MG63 (cell line): ENCODE measurements around the gene PLB1. TPM values are rescaled to one million over a fixed set of nuclear protein-coding genes. Genes with fewer than 3 reads are reported as not detected.

Experiments
- DNase-seq: peaks from one replicate; pipeline ENCODE4 v3.0.0-alpha.2; 2020
- H3K27me3 ChIP-seq: fragments of 250-450 bp; sonication (Bioruptor Pico); 2 replicates; pipeline ENCODE4 v1.5.1; 2020; ENCODE audit warnings: mild to moderate bottlenecking, moderate library complexity
- H3K36me3 ChIP-seq: fragments of 250-450 bp; sonication (Bioruptor Pico); 2 replicates; pipeline ENCODE4 v1.5.1; 2020; ENCODE audit warnings: mild to moderate bottlenecking, moderate library complexity
- H3K4me3 ChIP-seq: fragments of 250-450 bp; sonication (Bioruptor Pico); 2 replicates; pipeline ENCODE4 v1.5.1; 2020; ENCODE audit warnings: mild to moderate bottlenecking, moderate library complexity
- H3K9me3 ChIP-seq: fragments of 250-450 bp; sonication (Bioruptor Pico); 2 replicates; pipeline ENCODE4 v1.5.1; 2020; ENCODE audit warnings: mild to moderate bottlenecking, moderate library complexity
- total RNA-seq: library from RNA; depleted of rRNA; stranded (reverse); fragments of >200 nt; shearing (Covaris generic); gene quantifications from 2 replicates; pipeline ENCODE4 v1.2.3, GENCODE V29; 2014; ENCODE audit warnings: low replicate concordance

PLB1 gene
- total RNA-seq, 1 experiment from 2014 or later: not detected

GRCh38 chr2:28511871-28512606 lies 16.2 kb downstream of the PLB1 start:
- Histone ChIP-seq H3K36me3 (no peaks in the 10 kb centered on the region), H3K27me3 (peaks cover 2% of the 10 kb centered on the region), H3K4me3 (no peak overlapping the region), H3K9me3 (peaks cover 8% of the 10 kb centered on the region; the same call in 1 of the 2 replicates)
- DNase-seq: no peak

- DNase-seq: no peak
- Histone ChIP-seq H3K9me3 (peaks cover 8% of the 10 kb centered on the region; the same call in 1 of the 2 replicates), H3K27me3 (peaks cover 4% of the 10 kb centered on the region), H3K4me3 (no peak overlapping the region), H3K36me3 (no peaks in the 10 kb centered on the region)
Measured at GRCh38 chr2:28512607-28512965, 16.7 kb downstream of the PLB1 start.

- no peak overlapping the region for H3K4me3 ChIP-seq
- H3K36me3 ChIP-seq: no peaks in the 10 kb centered on the region
- DNase-seq: no peak
- peaks cover 4% of the 10 kb centered on the region for H3K27me3 ChIP-seq
- H3K9me3 ChIP-seq: peaks cover 8% of the 10 kb centered on the region; the same call in 1 of the 2 replicates
Measured at GRCh38 chr2:28513097-28513496, 17.2 kb downstream of the PLB1 start.

GRCh38 chr2:28515176-28515751 lies 19.4 kb downstream of the PLB1 start:
- peaks cover 8% of the 10 kb centered on the region; the same call in 1 of the 2 replicates for H3K9me3 ChIP-seq
- no peak overlapping the region for H3K4me3 ChIP-seq
- DNase-seq: no peak
- H3K36me3 ChIP-seq: no peaks in the 10 kb centered on the region
- peaks cover 4% of the 10 kb centered on the region for H3K27me3 ChIP-seq

- Histone ChIP-seq H3K4me3 (no peak overlapping the region), H3K36me3 (no peaks in the 10 kb centered on the region), H3K27me3 (peaks cover 6% of the 10 kb centered on the region), H3K9me3 (peaks cover 5% of the 10 kb centered on the region; the same call in 1 of the 2 replicates)
- no peak for DNase-seq
Measured at GRCh38 chr2:28516430-28516829, 20.6 kb downstream of the PLB1 start.

GRCh38 chr2:28516950-28517349 lies 21.1 kb downstream of the PLB1 start:
- DNase-seq: no peak
- no peaks in the 10 kb centered on the region for H3K36me3 ChIP-seq
- peaks cover 8% of the 10 kb centered on the region for H3K27me3 ChIP-seq
- H3K9me3 ChIP-seq: peaks cover 4% of the 10 kb centered on the region; the same call in 1 of the 2 replicates
- H3K4me3 ChIP-seq: no peak overlapping the region

- no peak overlapping the region for H3K4me3 ChIP-seq
- H3K27me3 ChIP-seq: peaks cover 6% of the 10 kb centered on the region; the same call in 1 of the 2 replicates
- H3K9me3 ChIP-seq: no peaks in the 10 kb centered on the region
- no peaks in the 10 kb centered on the region for H3K36me3 ChIP-seq
- no peak for DNase-seq
Measured at GRCh38 chr2:28521663-28522062, 25.8 kb downstream of the PLB1 start.

- no peaks in the 10 kb centered on the region for H3K9me3 ChIP-seq
- H3K4me3 ChIP-seq: no peak overlapping the region
- peaks cover 4% of the 10 kb centered on the region; the same call in 1 of the 2 replicates for H3K27me3 ChIP-seq
- no peaks in the 10 kb centered on the region for H3K36me3 ChIP-seq
- no peak for DNase-seq
Measured at GRCh38 chr2:28522481-28522880, 26.6 kb downstream of the PLB1 start.

- H3K36me3 ChIP-seq: no peaks in the 10 kb centered on the region
- no peak overlapping the region for H3K4me3 ChIP-seq
- no peak for DNase-seq
- H3K27me3 ChIP-seq: peaks cover 4% of the 10 kb centered on the region; the same call in 1 of the 2 replicates
- H3K9me3 ChIP-seq: no peaks in the 10 kb centered on the region
Measured at GRCh38 chr2:28523902-28524301, 28.0 kb downstream of the PLB1 start.

GRCh38 chr2:28525481-28525880 lies 29.6 kb downstream of the PLB1 start:
- Histone ChIP-seq H3K9me3 (no peaks in the 10 kb centered on the region), H3K4me3 (no peak overlapping the region), H3K36me3 (no peaks in the 10 kb centered on the region), H3K27me3 (peaks cover 3% of the 10 kb centered on the region; the same call in 1 of the 2 replicates)
- DNase-seq: no peak

GRCh38 chr2:28526527-28527132 lies 30.8 kb downstream of the PLB1 start:
- Histone ChIP-seq H3K36me3 (no peaks in the 10 kb centered on the region), H3K4me3 (no peak overlapping the region), H3K27me3 (peaks cover 2% of the 10 kb centered on the region; the same call in 1 of the 2 replicates), H3K9me3 (no peaks in the 10 kb centered on the region)
- no peak for DNase-seq

GRCh38 chr2:28527196-28527595 lies 31.3 kb downstream of the PLB1 start:
- Histone ChIP-seq H3K36me3 (no peaks in the 10 kb centered on the region), H3K9me3 (no peaks in the 10 kb centered on the region), H3K4me3 (no peak overlapping the region), H3K27me3 (no peaks in the 10 kb centered on the region)
- DNase-seq: no peak

- Histone ChIP-seq H3K27me3 (peaks cover under 1% of the 10 kb centered on the region; the same call in 1 of the 2 replicates), H3K36me3 (no peaks in the 10 kb centered on the region), H3K9me3 (no peaks in the 10 kb centered on the region), H3K4me3 (no peak overlapping the region)
- no peak for DNase-seq
Measured at GRCh38 chr2:28528206-28528605, 32.3 kb downstream of the PLB1 start.

GRCh38 chr2:28530782-28531181 lies 34.9 kb downstream of the PLB1 start:
- Histone ChIP-seq H3K27me3 (peaks cover 7% of the 10 kb centered on the region; the same call in 1 of the 2 replicates), H3K36me3 (no peaks in the 10 kb centered on the region), H3K4me3 (no peak overlapping the region), H3K9me3 (no peaks in the 10 kb centered on the region)
- no peak for DNase-seq

- DNase-seq: no peak
- Histone ChIP-seq H3K27me3 (peaks cover 7% of the 10 kb centered on the region; the same call in 1 of the 2 replicates), H3K4me3 (no peak overlapping the region), H3K36me3 (no peaks in the 10 kb centered on the region), H3K9me3 (no peaks in the 10 kb centered on the region)
Measured at GRCh38 chr2:28532399-28532798, 36.5 kb downstream of the PLB1 start.

- no peak overlapping the region for H3K4me3 ChIP-seq
- H3K36me3 ChIP-seq: no peaks in the 10 kb centered on the region
- no peak for DNase-seq
- no peaks in the 10 kb centered on the region for H3K9me3 ChIP-seq
- H3K27me3 ChIP-seq: peaks cover 7% of the 10 kb centered on the region; the same call in 1 of the 2 replicates
Measured at GRCh38 chr2:28533044-28533680, 37.3 kb downstream of the PLB1 start.

- Histone ChIP-seq H3K4me3 (no peak overlapping the region), H3K9me3 (no peaks in the 10 kb centered on the region), H3K27me3 (peaks cover 7% of the 10 kb centered on the region; the same call in 1 of the 2 replicates), H3K36me3 (no peaks in the 10 kb centered on the region)
- DNase-seq: no peak
Measured at GRCh38 chr2:28534817-28535216, 39.0 kb downstream of the PLB1 start.
